Heart left ventricle (tissue), 16 donors: ENCODE results near the gene RNF149. TPM values are rescaled to one million over a fixed set of nuclear protein-coding genes. Genes with fewer than 3 reads are reported as not detected.
"Not testable (repeated sequence)": the region's sequence is repeated elsewhere in the genome, so short reads cannot be mapped to it uniquely, and the experiment has no call there.

ENCODE experiments used
- ATAC-seq, 4 donors: fragments of 200-7000 bp; cut with Tn5 transposase; one replicate each; pipeline ENCODE4 v1.9.1; 2020 to 2022; ENCODE audit warnings: moderate library complexity in 4 of 4, mild to moderate bottlenecking in 3 of 4, moderate number of reproducible peaks in 1 of 4
- DNase-seq, 5 donors: peaks; one replicate each; pipeline ENCODE4 v3.0.0-alpha.2; 2020
- H3K27ac ChIP-seq, 12 donors: fragments of 200-600 bp; sonication (generic) in 4 of 12; one replicate each; pipeline versions ENCODE4 v1.5.0 to v1.8.0; 2016 to 2022; ENCODE audit warnings: mild to moderate bottlenecking in 2 of 12
- H3K27me3 ChIP-seq, 9 donors: fragments of 200-600 bp; sonication (generic) in 2 of 9; one replicate each; pipeline versions ENCODE4 v1.5.1 to v1.8.0; 2016 to 2022; ENCODE audit warnings: mild to moderate bottlenecking in 3 of 9
- H3K36me3 ChIP-seq, 9 donors: fragments of 200-600 bp; sonication (generic) in 2 of 9; one replicate each; pipeline versions ENCODE4 v1.5.0 to v1.8.0; 2018 to 2022; ENCODE audit warnings: mild to moderate bottlenecking in 2 of 9
- H3K4me1 ChIP-seq, 12 donors: fragments of 200-600 bp; sonication (generic) in 4 of 12; one replicate each; pipeline versions ENCODE4 v1.5.0 to v1.8.0; 2016 to 2022; ENCODE audit warnings: mild to moderate bottlenecking in 3 of 12
- H3K4me3 ChIP-seq, 12 donors: fragments of 200-600 bp; sonication (generic) in 4 of 12; one replicate each; pipeline versions ENCODE4 v1.5.0 to v1.8.0; 2017 to 2022; ENCODE audit warnings: mild to moderate bottlenecking in 9 of 12, moderate library complexity in 4 of 12
- H3K9me3 ChIP-seq, 12 donors: fragments of 200-600 bp; sonication (generic) in 4 of 12; one replicate each; pipeline versions ENCODE4 v1.5.0 to v1.8.0; 2016 to 2022; ENCODE audit warnings: mild to moderate bottlenecking in 1 of 12
- CTCF ChIP-seq, 12 donors: fragments of 200-600 bp; sonication (generic) in 4 of 12; IDR thresholded peaks; one replicate each; pipeline versions ENCODE4 v1.5.0 to v1.8.0; 2018 to 2022; ENCODE audit warnings: antibody characterized with exemption in 12 of 12, mild to moderate bottlenecking in 5 of 12
- POLR2A ChIP-seq, 2 donors: fragments of 450-650 bp; IDR thresholded peaks; one replicate each; pipeline ENCODE4 v1.6.1; 2017; ENCODE audit warnings: antibody characterized with exemption in 2 of 2, mild to moderate bottlenecking in 2 of 2, moderate library complexity in 2 of 2
- WGBS, 4 donors: extraction: QIAGEN DNeasy Blood & Tissue Kit in 2 of 4; methylation state at CpG; one replicate each; pipeline versions ENCODE4 v1.1.5 to v1.1.7; 2013 to 2018; 5-methylcytosine and 5-hydroxymethylcytosine counted together
- intact Hi-C, 10 donors: fragments of 100-400 bp; cut with DNase I; formaldehyde crosslinking; loops; one replicate each; pipeline versions ENCODE4 v1.11.1 to v1.14.2; 2022
- polyA plus RNA-seq, 2 donors: library from polyadenylated mRNA; stranded (reverse); fragments of 200-250 nt; gene quantifications; one replicate each; pipeline ENCODE4 v1.2.3, GENCODE V29; 2013
- total RNA-seq, 9 donors: library from RNA; depleted of rRNA in 2 of 9; stranded (reverse); fragments of >200 nt in 2 of 9; fragmentation: NEBNext Ultra II Directional in 3 of 9; extraction: Animal tissue kit (Norgen Biotek cat#: 25700) in 3 of 9; gene quantifications; one replicate each; pipeline versions ENCODE4 v1.1.0 to v1.2.4, GENCODE V29; 2016 to 2023
- donor health status: ischemic (EF 13 %, LVEDD 7.1; RV severe dilation, severe dysfunction).
- donor health status: healthy with polysubstance abuse.
- donor health status: DM: no; HTN: yes; CAD: no.
- donor health status: DM: no; HTN: no; CAD: no.
- donor health status: ischemic (EF 25% LVEDD 6.9; RV normal size, moderate dysfunction).
- donor health status: ischemic (EF 25% LVEDD 5.7; RV mildly dilated, moderate dysfunction).
- donor health status: healthy.
- donor health status: DM: yes; HTN: yes; CAD: no.
- donor health status: ischemic (EF 35%, LVEDD 5.7; RV mildly dilated, moderate dysfunction).
- donor health status: nonischemic (EF 11% LVEDD 7.7; RV severe dilation, severe dysfunction).
- donor health status: DM: yes; HTN: yes; CAD: no.
- donor health status: PGD.
- donor health status: ischemic (EF 29% LVEDD 5.4; RV normal size, mild dysfunction).
- donor health status: nonischemic (EF 23%, LVEDD 6.1; RV moderate dilation, normal function).

Gene RNF149
- total and polyA plus RNA-seq, 11 donors: 10.9 to 46.1 (median 15.8) TPM

GRCh38 chr2:101240694-101241093 lies 67.8 kb downstream of the RNF149 start:
- Histone ChIP-seq H3K27ac (peak overlapping the region in 4 of 12 donors; percentile 1 to 36 (median 24)), H3K4me1 (peaks cover 0 to 25% (median 6%) of the 10 kb centered on the region in 12 donors)
- WGBS, 4 donors: 6 to 9% (median 7%) methylated on average over 2 of the region's 2 CpGs
- DNase-seq, ATAC-seq, H3K4me3 ChIP-seq, H3K36me3 ChIP-seq, H3K27me3 ChIP-seq, intact Hi-C loops, H3K9me3 ChIP-seq: not testable (repeated sequence)
- TF ChIP-seq CTCF (IDR thresholded peaks at IDR 0.05): peak; percentile 16 to 54 (median 42)

GRCh38 chr2:101239760-101240118 lies 68.8 kb downstream of the RNF149 start:
- intact Hi-C loops, H3K27me3 ChIP-seq, DNase-seq, H3K36me3 ChIP-seq, H3K27ac ChIP-seq, H3K4me3 ChIP-seq, H3K9me3 ChIP-seq, ATAC-seq: not testable (repeated sequence)
- peaks cover 0 to 29% (median 8%) of the 10 kb centered on the region in 12 donors for H3K4me1 ChIP-seq
- 77 to 80% (median 78%) methylated on average over 2 of the region's 2 CpGs for WGBS, 4 donors

DNA sequence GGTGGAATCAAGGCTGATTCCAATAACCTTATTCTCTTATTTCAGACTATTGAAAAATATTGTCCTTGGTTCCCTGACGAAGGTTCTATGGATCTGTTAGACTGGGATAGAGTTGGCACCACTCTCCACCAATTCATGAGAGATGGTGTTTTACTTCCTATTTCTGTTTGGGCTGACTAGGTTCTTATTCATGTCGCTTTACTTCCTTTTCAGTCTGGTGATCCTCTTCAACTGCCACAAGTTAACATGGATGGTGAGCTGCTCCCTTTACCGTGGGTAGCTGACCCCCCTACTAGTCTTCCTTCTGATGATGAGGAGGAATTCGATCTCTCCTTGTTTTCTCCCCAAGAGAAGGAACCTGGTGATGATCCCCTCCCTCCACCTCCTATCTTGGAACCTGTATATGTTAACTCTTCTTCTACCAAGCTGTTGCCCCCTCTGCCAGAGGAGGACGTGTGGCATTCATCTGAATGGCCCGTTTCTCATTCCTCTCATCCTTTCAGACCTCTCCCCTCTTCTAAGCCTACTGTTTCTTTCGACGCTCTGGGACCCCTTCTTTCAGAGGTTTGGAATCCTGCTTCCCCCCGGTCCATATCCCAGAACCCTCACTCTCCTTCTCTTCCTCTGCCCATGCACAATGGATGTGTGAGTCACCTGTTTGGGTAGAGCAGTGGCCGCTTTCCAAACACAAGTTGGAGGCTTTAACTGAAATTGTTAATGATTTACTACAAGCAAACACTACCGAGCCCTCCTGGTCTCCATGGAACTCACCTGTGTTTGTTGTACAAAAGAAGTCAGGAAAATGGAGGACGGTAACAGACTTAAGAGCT lies 69.4 kb downstream of the RNF149 start:
- intact Hi-C loops: no loop called here
- 88 to 91% (median 90%) methylated on average over 12 of the region's 12 CpGs for WGBS, 4 donors
- H3K36me3 ChIP-seq: no peaks in the 10 kb centered on the region
- H3K4me1 ChIP-seq: peaks cover 0 to 35% (median 12%) of the 10 kb centered on the region in 12 donors
- ATAC-seq (no peak), DNase-seq (no peak)
- H3K27ac ChIP-seq: no peak overlapping the region
- peaks cover 0 to 9% (median 0%) of the 10 kb centered on the region in 12 donors for H3K9me3 ChIP-seq
- TF ChIP-seq POLR2A (IDR thresholded peaks at IDR 0.05): no peak
- TF ChIP-seq CTCF (IDR thresholded peaks at IDR 0.05): no peak
- no peaks in the 10 kb centered on the region for H3K27me3 ChIP-seq
- no peak overlapping the region for H3K4me3 ChIP-seq

GRCh38 chr2:101237944-101238343 lies 70.6 kb downstream of the RNF149 start:
- ATAC-seq, DNase-seq, H3K4me3 ChIP-seq, H3K27me3 ChIP-seq, H3K9me3 ChIP-seq, H3K36me3 ChIP-seq, intact Hi-C loops: not testable (repeated sequence)
- Histone ChIP-seq H3K4me1 (peaks cover 0 to 38% (median 12%) of the 10 kb centered on the region in 12 donors), H3K27ac (peak overlapping the region in 3 of 12 donors; percentile 37 to 48 (median 41))
- 26 to 40% (median 30%) methylated on average over 5 of the region's 5 CpGs for WGBS, 4 donors

GRCh38 chr2:101235956-101236355 lies 72.5 kb downstream of the RNF149 start:
- intact Hi-C loops, H3K27ac ChIP-seq, H3K27me3 ChIP-seq, ATAC-seq, H3K4me3 ChIP-seq, H3K36me3 ChIP-seq, H3K9me3 ChIP-seq, DNase-seq: not testable (repeated sequence)
- 88 to 94% (median 90%) methylated on average over 1 of the region's 1 CpG for WGBS, 4 donors
- peaks cover 0 to 38% (median 12%) of the 10 kb centered on the region in 12 donors for H3K4me1 ChIP-seq
